ENCODE data around the gene ZGLP1.
"Not testable (repeated sequence)": the region's sequence is repeated elsewhere in the genome, so short reads cannot be mapped to it uniquely, and the experiment has no call there.

ZGLP1 gene

DNA sequence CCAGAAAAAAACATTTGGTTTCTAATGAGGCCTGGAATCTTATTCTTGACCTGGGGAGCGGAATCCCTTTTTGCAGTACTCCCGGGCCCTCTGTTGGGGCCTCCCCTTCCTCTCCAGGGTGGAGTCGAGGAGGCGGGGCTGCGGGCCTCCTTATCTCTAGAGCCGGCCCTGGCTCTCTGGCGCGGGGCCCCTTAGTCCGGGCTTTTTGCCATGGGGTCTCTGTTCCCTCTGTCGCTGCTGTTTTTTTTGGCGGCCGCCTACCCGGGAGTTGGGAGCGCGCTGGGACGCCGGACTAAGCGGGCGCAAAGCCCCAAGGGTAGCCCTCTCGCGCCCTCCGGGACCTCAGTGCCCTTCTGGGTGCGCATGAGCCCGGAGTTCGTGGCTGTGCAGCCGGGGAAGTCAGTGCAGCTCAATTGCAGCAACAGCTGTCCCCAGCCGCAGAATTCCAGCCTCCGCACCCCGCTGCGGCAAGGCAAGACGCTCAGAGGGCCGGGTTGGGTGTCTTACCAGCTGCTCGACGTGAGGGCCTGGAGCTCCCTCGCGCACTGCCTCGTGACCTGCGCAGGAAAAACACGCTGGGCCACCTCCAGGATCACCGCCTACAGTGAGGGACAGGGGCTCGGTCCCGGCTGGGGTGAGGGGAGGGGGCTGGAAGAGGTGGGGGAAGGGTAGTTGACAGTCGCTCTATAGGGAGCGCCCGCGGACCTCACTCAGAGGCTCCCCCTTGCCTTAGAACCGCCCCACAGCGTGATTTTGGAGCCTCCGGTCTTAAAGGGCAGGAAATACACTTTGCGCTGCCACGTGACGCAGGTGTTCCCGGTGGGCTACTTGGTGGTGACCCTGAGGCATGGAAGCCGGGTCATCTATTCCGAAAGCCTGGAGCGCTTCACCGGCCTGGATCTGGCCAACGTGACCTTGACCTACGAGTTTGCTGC is 22.5 kb downstream of the ZGLP1 start, which contains the start of gene ICAM4:
Gene ICAM4 (plus strand): TSS at position 153 of the 935 bp plus-strand sequence. CDS start 58 bp downstream, at position 211.
- ChIA-PET POLR2A (ENCODE audit: low non-redundant PET) (interaction anchor here (1.5 kb wide), 1 partner anchor 16 kb away, joined by 7 read pairs; the partner anchor contains the start of gene ICAM1), CTCF (interaction anchor here (1.4 kb wide), 1 partner anchor 28 kb away, joined by 3 read pairs; no protein-coding TSS in a partner anchor)
- TF ChIP-seq, protein P1, sequence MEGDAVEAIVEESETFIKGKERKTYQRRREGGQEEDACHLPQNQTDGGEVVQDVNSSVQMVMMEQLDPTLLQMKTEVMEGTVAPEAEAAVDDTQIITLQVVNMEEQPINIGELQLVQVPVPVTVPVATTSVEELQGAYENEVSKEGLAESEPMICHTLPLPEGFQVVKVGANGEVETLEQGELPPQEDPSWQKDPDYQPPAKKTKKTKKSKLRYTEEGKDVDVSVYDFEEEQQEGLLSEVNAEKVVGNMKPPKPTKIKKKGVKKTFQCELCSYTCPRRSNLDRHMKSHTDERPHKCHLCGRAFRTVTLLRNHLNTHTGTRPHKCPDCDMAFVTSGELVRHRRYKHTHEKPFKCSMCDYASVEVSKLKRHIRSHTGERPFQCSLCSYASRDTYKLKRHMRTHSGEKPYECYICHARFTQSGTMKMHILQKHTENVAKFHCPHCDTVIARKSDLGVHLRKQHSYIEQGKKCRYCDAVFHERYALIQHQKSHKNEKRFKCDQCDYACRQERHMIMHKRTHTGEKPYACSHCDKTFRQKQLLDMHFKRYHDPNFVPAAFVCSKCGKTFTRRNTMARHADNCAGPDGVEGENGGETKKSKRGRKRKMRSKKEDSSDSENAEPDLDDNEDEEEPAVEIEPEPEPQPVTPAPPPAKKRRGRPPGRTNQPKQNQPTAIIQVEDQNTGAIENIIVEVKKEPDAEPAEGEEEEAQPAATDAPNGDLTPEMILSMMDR (conservative IDR thresholded peaks at IDR 0.05; ENCODE audit: low read depth) = no peak
- no peak for DNase-seq (ENCODE audit: low spot score)
- peak within 1 kb of the TSS; percentile 93 for H3K27ac ChIP-seq

DNA sequence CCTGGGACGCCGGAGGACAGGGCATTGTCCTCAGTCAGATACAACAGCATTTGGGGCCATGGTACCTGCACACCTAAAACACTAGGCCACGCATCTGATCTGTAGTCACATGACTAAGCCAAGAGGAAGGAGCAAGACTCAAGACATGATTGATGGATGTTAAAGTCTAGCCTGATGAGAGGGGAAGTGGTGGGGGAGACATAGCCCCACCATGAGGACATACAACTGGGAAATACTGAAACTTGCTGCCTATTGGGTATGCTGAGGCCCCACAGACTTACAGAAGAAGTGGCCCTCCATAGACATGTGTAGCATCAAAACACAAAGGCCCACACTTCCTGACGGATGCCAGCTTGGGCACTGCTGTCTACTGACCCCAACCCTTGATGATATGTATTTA is 24.2 kb downstream of the ZGLP1 start:
- H3K27ac ChIP-seq = peak overlapping the region; percentile 93
- TF ChIP-seq, protein P1 (conservative IDR thresholded peaks at IDR 0.05; ENCODE audit: low read depth) = no peak
- DNase-seq (ENCODE audit: low spot score) = no peak
- CTCF ChIA-PET = interaction anchor here (0.6 to 2.0 kb wide), 4 partner anchors 11 to 27 kb away, joined by 3 to 4 read pairs (median 4); no protein-coding TSS in a partner anchor
- POLR2A ChIA-PET (ENCODE audit: low non-redundant PET) = interaction anchor here (0.6 to 1.5 kb wide), 3 partner anchors 12 to 30 kb away, joined by 3 to 7 read pairs (median 4); partner anchors contain the start of gene ICAM1

DNA sequence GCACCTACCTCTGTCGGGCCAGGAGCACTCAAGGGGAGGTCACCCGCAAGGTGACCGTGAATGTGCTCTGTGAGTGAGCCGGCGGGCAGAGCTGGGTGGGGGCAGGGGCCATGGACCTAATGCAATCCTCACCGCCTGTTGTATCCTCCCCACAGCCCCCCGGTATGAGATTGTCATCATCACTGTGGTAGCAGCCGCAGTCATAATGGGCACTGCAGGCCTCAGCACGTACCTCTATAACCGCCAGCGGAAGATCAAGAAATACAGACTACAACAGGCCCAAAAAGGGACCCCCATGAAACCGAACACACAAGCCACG is 24.7 kb downstream of the ZGLP1 start:
- TF ChIP-seq, protein P1 (conservative IDR thresholded peaks at IDR 0.05; ENCODE audit: low read depth) = no peak
- peak overlapping the region; percentile 93 for H3K27ac ChIP-seq
- ChIA-PET POLR2A (ENCODE audit: low non-redundant PET) (no interaction called here), CTCF (interaction anchor here (1.2 to 2.0 kb wide), 2 partner anchors 15 to 26 kb away, joined by 4 read pairs; no protein-coding TSS in a partner anchor)
- DNase-seq (ENCODE audit: low spot score) = no peak

DNA sequence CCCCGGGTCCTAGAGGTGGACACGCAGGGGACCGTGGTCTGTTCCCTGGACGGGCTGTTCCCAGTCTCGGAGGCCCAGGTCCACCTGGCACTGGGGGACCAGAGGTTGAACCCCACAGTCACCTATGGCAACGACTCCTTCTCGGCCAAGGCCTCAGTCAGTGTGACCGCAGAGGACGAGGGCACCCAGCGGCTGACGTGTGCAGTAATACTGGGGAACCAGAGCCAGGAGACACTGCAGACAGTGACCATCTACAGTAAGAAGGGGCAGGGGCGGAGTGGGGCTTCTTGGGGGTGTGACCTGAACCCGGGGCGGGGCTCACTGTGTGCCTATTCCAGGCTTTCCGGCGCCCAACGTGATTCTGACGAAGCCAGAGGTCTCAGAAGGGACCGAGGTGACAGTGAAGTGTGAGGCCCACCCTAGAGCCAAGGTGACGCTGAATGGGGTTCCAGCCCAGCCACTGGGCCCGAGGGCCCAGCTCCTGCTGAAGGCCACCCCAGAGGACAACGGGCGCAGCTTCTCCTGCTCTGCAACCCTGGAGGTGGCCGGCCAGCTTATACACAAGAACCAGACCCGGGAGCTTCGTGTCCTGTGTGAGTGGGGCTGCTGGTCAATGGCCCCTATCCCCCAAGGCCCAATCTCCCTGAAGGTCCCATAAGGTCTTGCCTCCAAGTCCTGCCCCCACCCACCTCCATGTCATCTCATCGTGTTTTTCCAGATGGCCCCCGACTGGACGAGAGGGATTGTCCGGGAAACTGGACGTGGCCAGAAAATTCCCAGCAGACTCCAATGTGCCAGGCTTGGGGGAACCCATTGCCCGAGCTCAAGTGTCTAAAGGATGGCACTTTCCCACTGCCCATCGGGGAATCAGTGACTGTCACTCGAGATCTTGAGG is 25.3 kb downstream of the ZGLP1 start:
- ChIA-PET CTCF (interaction anchor here (0.9 to 2.0 kb wide), 3 partner anchors 15 to 104 kb away, joined by 3 to 4 read pairs (median 4); no protein-coding TSS in a partner anchor), POLR2A (ENCODE audit: low non-redundant PET) (no interaction called here)
- H3K27ac ChIP-seq = peak overlapping the region; percentile 93
- TF ChIP-seq, protein P1 (conservative IDR thresholded peaks at IDR 0.05; ENCODE audit: low read depth) = no peak
- no peak for DNase-seq (ENCODE audit: low spot score)

DNA sequence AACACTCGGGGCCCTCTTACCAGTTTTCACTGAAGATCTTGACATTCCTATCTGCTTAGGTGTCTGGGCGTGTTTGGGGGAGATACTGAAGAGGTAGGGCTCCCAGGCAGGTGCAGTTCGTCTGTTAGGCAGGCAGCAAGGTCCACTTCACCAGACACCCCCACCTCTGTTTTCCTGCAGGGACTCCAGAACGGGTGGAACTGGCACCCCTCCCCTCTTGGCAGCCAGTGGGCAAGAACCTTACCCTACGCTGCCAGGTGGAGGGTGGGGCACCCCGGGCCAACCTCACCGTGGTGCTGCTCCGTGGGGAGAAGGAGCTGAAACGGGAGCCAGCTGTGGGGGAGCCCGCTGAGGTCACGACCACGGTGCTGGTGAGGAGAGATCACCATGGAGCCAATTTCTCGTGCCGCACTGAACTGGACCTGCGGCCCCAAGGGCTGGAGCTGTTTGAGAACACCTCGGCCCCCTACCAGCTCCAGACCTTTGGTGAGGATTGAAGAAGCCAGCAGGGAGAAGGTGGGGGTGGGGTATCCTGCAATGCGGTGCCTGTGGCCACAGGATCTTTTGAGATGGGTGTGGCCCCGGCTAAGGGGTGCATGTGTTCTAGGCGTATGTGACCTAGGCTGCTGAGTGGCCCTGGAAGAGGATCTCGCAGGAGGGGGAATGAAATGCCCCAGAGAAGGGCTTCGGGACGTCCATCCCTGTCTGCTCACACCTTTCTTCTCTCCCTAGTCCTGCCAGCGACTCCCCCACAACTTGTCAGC is 26.1 kb downstream of the ZGLP1 start:
- H3K27ac ChIP-seq = peak overlapping the region; percentile 59
- ChIA-PET CTCF (interaction anchor here (0.9 to 2.0 kb wide), 2 partner anchors 25 to 105 kb away, joined by 3 to 4 read pairs; no protein-coding TSS in a partner anchor), POLR2A (ENCODE audit: low non-redundant PET) (no interaction called here)
- DNase-seq (ENCODE audit: low spot score) = no peak
- TF ChIP-seq, protein P1 (conservative IDR thresholded peaks at IDR 0.05; ENCODE audit: low read depth) = no peak

DNA sequence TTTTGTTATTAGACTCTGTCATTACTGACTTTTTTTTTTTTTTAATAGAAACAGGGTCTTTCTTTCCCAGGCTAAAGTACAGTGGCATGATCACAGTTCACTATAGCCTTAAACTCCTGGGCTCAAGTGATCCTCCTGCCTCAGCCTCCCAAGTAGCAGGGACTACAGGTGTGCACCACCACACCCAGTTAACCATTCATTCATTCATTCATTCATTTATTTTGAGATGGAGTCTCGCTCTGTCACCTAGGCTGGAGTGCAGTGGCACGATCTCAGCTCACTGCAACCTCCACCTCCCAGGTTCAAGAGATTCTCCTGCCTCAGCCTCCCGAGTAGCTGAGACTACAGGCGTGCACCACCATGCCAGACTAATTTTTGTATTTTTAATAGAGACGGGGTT is 27.6 kb downstream of the ZGLP1 start:
- H3K27ac ChIP-seq = peak overlapping the region; percentile 59; the same call in 1 of the 2 replicates
- POLR2A ChIA-PET (ENCODE audit: low non-redundant PET); DNase-seq (ENCODE audit: low spot score); CTCF ChIA-PET: not testable (repeated sequence)

Data from RWPE1 (cell line).